Skeletal muscle cell (primary cell): Measurements from ENCODE around the gene GAS2L3.
"Not testable (repeated sequence)": the region's sequence is repeated elsewhere in the genome, so short reads cannot be mapped to it uniquely, and the experiment has no call there.

ENCODE experiments used
- DNase-seq: peaks from one replicate; pipeline ENCODE4 v3.0.0-alpha.2; 2010; ENCODE audit warnings: low read depth
- H3K4me3 ChIP-seq: 2 replicates; pipeline ENCODE4 v1.5.1; 2011; ENCODE audit warnings: low read depth, mild to moderate bottlenecking, control low read depth, low read length, moderate library complexity

GAS2L3 gene

DNA sequence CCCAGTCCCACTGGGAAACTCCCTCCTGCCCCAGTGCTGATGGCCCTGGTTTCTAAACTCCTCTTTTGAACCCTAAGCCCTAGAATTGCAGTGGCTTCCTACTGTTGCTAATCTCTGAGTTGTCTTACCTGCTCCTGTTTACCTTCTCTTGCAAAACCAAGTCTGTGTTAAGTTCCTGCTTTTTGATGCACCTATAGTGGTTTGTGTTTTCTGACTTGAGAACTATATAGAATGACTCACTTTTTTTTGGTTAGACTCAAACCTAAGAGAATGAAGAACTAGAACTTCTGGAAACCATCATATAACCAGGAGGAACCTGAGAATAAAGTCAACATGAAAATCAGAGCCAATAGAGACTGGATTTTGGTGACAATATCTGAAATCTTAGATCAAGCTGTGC lies 5.5 kb upstream of the GAS2L3 start:
- no peak for DNase-seq
- no peak overlapping the region for H3K4me3 ChIP-seq

DNA sequence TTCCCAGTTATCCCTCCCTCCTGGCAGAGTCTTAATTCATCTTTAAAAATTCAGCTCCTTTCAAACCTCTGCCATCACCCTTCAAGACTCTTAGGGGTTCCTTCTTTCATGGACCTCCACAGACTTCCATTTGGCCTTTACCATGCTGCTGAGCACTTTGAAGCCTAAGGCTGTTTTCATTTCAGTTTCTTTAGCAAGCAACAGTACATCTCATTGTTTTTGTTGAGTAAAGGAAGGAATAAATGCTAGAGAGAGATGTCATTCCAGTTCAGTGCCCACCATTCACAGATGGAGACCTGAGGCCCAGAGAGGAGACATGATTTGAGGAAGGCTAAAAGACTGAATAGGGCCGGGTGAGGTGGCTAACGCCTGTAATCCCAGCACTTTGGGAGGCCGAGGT lies 1.3 kb upstream of the GAS2L3 start:
- no peak for DNase-seq
- no peak overlapping the region for H3K4me3 ChIP-seq

DNA sequence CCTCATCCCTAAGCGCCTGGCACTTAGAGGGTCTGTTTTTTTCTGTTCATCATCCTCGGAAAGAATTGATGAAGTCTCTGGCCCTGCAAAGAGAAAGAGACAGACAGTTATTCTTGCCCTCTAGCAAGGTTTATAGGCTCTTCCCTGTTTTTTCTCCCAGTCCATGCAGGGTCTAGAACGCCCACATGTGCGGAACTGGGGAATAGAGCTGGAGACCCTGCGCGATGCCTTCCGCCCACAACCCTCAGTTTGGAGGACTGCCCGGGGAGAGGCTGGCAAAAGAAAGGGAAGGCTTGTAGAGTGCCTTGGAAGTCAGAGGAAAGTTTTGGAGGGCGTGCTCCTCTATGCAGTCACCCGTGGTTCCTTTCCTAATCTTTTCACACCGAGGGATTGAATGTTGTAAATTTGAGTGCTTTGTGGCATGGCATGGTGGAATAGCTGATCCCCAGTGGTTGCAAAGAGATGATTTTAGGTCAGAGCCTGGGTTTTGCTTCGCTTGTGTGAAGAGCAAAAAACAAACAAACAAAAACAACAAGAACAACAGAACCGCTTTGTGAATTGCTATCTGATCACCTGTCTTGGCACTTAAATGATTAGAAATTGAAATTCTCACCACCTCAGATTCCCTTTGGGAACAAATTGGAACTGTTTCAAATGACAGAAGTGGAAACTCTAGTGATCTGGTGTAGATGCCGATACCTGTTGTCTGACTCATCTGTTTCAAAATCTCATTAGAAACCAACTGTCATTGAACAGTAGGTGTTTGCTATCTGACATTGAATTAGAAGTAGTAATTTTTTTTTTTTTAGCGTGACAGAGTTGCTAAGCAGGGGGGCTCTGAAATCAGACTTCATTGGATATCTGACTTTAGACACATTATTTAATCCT lies 947 bp downstream of the GAS2L3 start:
- no peak for DNase-seq
- H3K4me3 ChIP-seq: peak overlapping the region; percentile 83

DNA sequence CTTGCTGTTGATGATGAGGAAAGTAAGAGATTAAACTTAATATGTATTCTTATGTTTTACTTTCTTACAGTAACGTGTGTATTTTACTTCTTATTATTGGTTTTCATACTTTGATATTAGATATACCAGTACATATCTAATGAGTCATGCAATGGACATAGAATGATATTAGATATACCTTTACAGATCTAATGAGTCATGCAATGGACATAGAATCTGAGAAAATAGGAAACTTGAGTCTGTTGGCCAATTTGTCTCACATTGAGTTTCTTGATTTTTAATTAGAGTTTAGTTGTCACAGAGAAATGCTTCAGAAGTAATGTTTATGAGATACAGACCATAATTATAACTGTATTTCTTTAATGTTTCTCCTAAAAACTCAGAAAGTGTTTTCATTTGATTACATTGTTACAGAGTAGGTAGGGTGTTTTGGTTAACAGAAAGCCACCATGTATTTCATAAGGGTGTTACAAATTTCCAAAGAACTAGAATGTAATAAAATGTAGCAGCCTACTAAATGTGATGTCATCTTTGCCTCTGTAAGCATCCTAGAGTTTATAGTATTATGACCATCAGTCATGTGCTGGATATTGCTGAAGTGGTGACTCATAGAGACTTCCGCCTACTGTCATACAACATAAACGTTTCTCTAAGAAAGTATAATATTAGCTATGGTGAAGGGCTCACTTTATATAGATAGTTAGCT lies 3.0 kb downstream of the GAS2L3 start:
- DNase-seq: peak; percentile 61
- H3K4me3 ChIP-seq: no peak overlapping the region

DNA sequence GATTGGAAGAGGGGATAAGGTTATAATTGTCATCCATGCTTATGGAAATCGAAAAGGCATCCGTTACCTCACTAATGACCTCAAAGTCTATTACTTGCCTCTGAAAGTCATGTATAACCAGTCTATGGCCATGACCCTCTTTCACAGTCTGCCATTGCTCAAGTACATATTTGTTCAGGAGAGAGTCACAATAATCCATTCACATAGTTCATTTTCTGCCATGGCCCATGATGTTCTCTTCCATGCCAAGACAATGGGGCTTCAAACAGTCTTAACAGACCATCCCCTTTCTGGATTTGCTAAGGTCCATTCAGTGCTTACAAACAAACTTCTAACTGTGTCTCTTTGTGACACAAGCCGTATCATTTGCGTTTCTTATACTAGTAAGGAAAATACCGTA lies 5.4 kb downstream of the GAS2L3 start:
- DNase-seq: no peak
- H3K4me3 ChIP-seq: no peak overlapping the region

DNA sequence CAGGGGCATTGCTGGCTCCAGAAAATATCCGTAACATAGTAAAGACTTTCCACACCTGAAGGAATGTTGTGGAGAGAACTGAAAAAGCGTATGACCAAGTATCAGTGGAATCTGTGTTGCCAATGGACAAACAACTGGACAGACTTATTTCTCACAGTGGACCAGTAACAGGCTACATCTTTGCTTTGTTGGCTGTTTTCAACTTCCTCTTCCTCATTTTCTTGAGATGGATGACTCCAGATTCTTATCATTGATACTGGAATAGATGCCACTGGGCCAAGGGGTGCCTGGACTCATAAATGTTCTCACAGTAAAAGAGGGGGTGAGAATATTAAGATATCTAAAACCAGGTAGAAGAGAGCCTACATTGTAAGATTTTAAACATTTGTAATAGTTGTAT lies 6.4 kb downstream of the GAS2L3 start:
- no peak for DNase-seq
- no peak overlapping the region for H3K4me3 ChIP-seq

DNA sequence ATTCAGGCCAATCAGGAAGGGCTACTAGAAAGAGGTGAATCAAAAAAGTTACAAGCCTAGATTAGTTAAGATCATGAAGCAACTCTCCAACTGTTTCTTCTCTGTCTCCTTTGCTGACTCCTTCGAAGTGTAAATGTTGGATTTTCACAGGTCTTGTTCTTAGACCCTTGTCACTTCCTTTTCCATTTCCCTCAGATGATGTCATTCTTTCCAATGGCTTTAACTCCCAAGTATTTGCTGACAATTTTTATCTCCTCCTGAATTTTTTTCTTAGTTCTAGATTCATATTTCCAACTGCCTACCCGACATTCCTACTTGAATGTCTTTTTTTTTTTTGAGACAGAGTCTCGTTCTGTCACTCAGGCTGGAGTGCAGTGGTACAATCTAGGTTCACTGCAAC lies 10.8 kb downstream of the GAS2L3 start:
- H3K4me3 ChIP-seq: no peak overlapping the region
- no peak for DNase-seq

DNA sequence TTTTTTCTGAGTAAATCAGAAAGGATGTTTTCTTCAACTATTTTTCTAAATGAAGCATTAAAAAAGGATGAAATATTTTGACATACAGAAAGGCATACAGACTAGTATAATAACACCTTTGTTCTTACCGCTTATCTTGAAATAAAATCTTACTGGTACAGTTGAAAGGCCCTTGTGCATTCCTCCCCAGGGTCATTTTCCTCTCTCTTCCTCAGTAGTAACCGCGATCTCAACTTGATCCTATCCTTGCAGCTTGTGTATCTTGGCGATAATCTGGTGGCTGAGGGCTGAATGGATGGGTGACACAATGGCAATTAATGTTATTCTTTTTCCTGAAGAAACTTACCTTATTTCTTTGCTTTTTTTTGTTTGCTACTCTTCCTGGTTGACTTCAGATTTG lies 18.5 kb downstream of the GAS2L3 start:
- no peak overlapping the region for H3K4me3 ChIP-seq
- DNase-seq: no peak

DNA sequence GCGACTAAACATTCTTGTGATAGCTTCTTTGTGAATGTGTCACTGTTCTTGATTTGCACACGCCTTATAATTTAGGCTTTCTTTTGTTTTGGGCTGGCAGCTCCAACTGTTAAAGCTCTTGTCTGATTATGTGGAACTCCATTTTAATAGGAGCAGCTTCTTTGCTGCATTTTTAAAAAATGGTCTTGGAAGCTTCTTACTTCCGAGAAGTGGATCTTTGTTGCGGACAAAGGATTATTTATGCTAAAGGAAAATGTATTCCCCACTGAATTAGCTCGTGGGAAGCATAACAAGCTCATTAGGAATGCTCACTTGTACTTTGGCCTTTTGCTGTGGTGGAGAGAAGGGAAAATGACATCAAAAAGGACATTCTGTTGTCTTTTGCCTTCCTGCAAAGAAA lies 20.0 kb downstream of the GAS2L3 start:
- H3K4me3 ChIP-seq: peak overlapping the region; percentile 28
- no peak for DNase-seq

DNA sequence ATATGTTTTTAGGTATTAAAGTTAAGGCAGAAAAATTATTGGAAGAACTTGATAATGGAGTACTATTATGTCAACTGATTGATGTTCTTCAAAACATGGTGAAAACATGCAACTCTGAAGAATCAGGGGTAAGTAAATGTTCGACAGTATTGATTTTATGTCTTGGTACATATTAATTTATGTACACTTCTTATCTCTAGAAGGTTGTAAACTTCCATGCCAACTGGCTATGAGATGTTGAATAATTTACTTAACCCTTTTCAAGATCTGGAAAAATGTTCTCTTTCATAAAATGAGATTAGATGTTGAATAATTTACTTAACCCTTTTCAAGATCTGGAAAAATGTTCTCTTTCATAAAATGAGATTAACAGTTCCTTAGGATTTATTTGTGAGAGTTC lies 28.1 kb downstream of the GAS2L3 start:
- no peak for DNase-seq
- no peak overlapping the region for H3K4me3 ChIP-seq

DNA sequence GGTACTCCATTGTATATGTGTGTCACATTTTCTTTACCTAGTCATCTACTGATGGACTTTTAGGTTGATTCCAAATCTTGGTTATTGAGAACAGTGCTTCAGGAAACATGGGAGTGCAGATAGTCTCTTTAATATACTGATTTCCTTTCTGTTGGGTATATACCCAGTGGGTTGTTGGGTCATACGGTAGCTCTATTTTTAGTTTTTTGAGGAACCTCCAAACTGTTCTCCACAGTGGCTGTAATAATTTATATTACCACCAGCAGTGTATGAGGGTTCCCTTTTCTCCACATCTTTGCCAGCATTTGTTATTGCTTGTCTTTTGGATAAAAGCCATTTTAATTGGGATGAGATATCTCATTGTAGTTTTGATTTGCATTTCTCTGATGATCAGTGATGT lies 29.5 kb downstream of the GAS2L3 start:
- not testable (repeated sequence) for H3K4me3 ChIP-seq

DNA sequence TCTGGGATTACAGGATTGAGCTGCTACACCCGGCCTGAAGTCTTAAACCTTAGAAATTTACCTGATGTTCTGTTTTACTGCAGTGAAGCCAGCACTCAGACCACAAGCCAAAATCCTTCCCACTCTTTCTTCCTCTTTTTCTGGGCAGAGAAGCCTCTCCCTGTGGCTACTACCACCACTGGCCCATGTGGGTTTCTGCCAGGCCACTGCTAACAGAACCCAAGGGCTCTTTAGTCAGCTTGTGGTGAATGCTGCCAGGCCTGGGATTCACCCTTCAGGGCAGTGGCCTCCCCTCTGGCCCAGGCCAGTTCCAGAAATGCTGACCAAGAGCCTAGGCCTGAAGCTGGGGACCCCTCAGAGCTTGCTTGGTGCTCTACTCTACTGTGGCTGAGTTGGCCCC lies 35.3 kb downstream of the GAS2L3 start:
- no peak for DNase-seq
- no peak overlapping the region for H3K4me3 ChIP-seq

More for the DNA sequence above, 29.5 kb downstream of the GAS2L3 start:
- DNase-seq: not testable (repeated sequence)

DNA sequence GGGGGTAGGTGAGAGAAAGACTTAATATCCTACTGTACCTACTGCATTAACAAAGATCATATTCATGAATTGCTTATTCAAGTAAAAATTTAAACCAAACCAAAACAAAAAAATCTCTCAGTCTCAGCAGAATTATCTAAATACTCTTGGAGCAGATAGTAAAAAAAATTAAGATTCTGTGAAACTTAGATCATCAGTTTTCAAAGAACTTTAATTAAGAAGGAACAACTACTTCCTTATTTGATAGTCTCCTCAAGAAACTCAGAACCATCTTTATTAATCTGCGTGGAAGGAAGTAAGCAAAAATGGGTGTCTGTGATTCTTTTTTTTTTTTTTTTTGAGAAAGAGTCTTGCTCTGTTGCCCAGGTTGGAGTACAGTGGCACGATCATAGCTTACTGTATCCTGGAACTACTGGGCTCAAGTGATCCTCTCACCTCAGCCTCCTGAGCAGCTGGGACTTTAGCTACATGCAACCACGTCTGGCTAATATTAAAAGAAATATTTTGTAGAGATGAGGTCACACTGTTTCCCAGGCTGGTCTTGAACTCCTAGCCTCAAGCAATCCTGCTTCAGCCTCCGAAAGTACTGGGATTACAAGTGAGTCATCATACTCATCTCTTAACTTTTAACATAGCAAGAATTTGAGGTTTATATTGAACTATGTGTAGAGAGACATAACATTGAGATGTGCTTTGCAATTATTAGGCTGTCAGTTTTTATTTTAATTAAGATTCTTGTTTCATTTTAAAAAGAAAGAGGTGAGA lies 37.4 kb downstream of the GAS2L3 start:
- DNase-seq: no peak
- no peak overlapping the region for H3K4me3 ChIP-seq

DNA sequence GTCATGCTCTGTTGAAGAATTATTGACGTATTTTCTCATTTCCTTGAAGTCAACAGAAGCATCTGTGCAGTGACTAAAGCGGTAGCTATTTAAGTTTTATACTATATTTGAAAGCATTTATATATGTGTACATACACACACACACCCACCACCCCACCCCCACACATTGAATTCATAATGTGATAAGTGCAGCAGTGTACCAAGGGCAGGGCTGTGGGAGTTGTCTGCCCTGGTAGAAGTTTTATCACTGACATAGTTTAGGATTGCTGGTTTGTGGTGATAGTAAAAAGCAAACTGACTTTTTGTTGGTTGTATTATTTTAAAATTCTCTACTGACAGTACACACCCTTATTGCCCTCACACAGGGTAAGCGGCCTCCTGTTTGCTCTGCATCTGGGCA lies 39.1 kb downstream of the GAS2L3 start:
- no peak overlapping the region for H3K4me3 ChIP-seq

DNA sequence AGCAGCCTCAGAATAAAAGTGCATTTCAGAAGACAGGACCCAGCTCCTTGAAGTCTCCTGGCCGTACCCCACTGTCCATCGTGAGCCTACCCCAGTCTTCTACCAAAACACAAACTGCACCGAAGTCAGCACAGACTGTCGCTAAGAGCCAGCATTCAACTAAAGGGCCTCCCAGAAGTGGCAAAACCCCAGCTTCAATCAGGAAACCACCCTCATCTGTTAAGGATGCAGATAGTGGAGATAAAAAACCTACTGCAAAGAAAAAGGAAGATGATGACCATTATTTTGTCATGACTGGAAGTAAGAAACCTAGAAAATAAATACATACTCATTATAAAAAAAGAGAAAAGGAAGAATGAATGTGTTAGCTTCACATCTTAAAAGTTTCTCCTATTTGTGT lies 51.1 kb downstream of the GAS2L3 start:
- DNase-seq: no peak

More for the DNA sequence above, 39.1 kb downstream of the GAS2L3 start:
- no peak for DNase-seq

DNA sequence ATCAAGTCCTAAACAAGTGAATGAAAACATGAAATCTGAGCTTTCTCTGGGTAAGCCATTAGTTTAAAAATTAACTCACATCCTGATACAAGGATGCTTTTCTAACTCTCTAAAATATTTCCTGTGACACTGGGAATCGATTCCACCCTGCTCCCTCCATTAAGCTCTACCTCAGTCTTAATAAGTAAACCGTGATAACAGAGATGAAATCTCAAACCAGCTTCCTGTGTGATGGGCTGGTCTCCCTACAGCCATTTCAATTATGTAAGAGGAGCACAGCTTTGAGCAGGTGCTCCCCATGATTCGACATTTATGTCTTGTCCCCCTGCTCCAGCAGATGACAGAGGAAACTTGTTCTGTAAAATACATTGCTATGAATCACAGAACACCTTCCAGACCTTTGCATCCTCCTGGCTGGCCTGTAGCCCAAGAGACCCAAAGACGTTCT lies 59.0 kb downstream of the GAS2L3 start:
- H3K4me3 ChIP-seq: no peak overlapping the region
- DNase-seq: no peak

More for the DNA sequence above, 51.1 kb downstream of the GAS2L3 start:
- no peak overlapping the region for H3K4me3 ChIP-seq

DNA sequence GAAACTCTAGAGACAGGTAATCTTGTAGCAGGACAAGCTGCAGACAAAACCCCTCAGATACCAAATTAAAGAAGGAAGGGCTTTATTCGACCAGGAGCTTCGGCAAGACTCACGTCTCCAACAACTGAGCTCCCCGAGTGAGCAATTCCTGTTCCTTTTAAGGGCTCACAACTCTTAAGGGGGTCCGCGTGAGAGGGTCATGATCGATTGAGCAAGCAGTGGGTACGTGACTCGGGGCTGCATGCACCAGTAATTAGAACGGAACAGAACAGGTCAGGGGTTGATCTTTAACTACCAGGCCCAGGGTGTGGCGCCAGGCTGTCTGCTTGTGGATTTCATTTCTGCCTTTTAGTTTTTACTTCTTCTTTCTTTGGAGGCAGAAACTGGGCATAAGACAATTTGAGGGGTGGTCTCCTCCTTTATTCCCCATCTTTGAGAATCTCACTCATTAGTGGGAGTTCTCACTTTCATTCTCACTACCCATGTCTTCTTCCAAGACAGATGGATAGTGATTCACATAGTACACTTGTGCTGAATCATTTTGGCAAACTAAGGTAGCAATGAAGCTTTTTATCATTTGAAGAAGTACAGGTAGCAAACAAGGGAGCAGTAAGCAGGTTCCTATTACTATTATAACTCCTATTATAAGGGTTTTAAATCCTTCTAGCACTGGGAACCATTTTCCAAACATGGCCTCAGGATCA lies 59.8 kb downstream of the GAS2L3 start:
- not testable (repeated sequence) for H3K4me3 ChIP-seq, DNase-seq

DNA sequence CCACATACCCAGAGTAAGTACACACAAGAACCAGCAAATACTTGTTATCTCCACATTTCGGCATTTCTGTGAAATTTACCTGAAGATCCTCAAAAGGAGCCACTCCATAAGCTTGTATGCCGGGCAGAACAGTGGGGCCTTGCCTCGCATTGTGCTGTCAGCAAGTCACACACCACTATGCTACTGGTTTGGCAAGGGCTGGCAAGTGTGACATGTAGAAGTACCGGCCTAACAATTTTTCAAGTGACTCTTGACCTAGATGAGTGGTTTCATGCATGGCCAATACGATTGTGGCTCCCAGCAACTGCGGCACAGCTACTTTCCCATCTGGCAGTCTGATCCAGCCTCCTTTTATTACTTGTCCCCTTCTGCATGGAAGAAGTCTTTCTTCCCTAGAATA lies 69.8 kb downstream of the GAS2L3 start:
- H3K4me3 ChIP-seq: no peak overlapping the region
- no peak for DNase-seq

DNA sequence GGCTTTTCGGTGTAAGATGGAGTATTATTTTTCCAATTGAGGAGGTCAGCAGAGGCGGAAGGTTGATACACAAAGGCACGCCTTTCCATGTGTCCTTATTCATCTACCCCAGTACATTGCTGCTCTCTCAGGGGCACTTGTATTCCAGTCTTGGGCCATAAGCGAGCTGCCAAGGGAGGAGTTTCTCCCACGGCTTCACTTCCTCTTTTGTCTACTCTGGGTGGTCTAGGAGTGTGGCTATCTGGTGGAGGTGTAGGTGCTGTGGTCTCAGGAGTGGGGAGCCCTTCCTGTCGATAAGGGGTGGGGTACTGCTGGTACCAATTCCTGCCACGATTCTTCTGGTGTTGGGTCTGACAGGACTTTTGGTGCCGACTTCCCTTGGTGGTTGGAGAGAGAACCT lies 73.4 kb downstream of the GAS2L3 start:
- no peak overlapping the region for H3K4me3 ChIP-seq
- DNase-seq: no peak
